HepG2 (cell line): ENCODE data around the gene FOXA3. TPM values are rescaled to one million over a fixed set of nuclear protein-coding genes. Genes with fewer than 3 reads are reported as not detected.

Source experiments
- BRD4 ChIP-seq: sonication (generic); formaldehyde crosslinking; IDR thresholded peaks from 2 replicates; pipeline ENCODE4 v1.4.0; 2020; ENCODE audit warnings: missing genetic modification reagents
- CEBPG ChIP-seq: IDR thresholded peaks from 2 replicates; pipeline ENCODE4 v1.6.1; 2016
- FIP1L1 ChIP-seq: fragments of 200-400 bp; formaldehyde crosslinking; IDR thresholded peaks from 2 replicates; pipeline ENCODE4 v1.6.1; 2018; ENCODE audit warnings: low read depth, mild to moderate bottlenecking, low read length, moderate library complexity, borderline replicate concordance; ENCODE audit not compliant: insufficient read depth
- KLF6 ChIP-seq: IDR thresholded peaks from 2 replicates; pipeline ENCODE4 v1.8.0; 2016; ENCODE audit warnings: missing biosample characterization, missing genetic modification reagents
- MTF1 ChIP-seq: sonication (generic); formaldehyde crosslinking; IDR thresholded peaks from 2 replicates; pipeline ENCODE4 v1.5.0; 2020; ENCODE audit warnings: missing genetic modification reagents
- RFX5 ChIP-seq: IDR thresholded peaks from 2 replicates; pipeline ENCODE4 v1.6.1; 2011; ENCODE audit warnings: low read depth, low read length, improper control_type of control experiment
- TSC22D2 ChIP-seq: sonication (generic); formaldehyde crosslinking; IDR thresholded peaks from 2 replicates; pipeline ENCODE4 v1.5.1; 2020; ENCODE audit warnings: missing genetic modification reagents, mild to moderate bottlenecking, borderline replicate concordance
- ZBTB7B ChIP-seq: sonication (generic); formaldehyde crosslinking; IDR thresholded peaks from 2 replicates; pipeline ENCODE4 v1.4.0; 2020; ENCODE audit warnings: missing genetic modification reagents
- ZNF124 ChIP-seq: sonication (generic); formaldehyde crosslinking; IDR thresholded peaks from 2 replicates; pipeline ENCODE4 v1.4.0; 2020; ENCODE audit warnings: missing genetic modification reagents
- ZNF317 ChIP-seq: sonication (generic); formaldehyde crosslinking; IDR thresholded peaks from 2 replicates; pipeline ENCODE4 v1.5.0; 2020; ENCODE audit warnings: mild to moderate bottlenecking, missing genetic modification reagents
- ZNF326 ChIP-seq: sonication (generic); formaldehyde crosslinking; IDR thresholded peaks from 2 replicates; pipeline ENCODE4 v1.4.0; 2020; ENCODE audit warnings: missing genetic modification reagents, borderline replicate concordance
- ZNF703 ChIP-seq: sonication (generic); formaldehyde crosslinking; IDR thresholded peaks from 2 replicates; pipeline ENCODE4 v1.5.1; 2020; ENCODE audit warnings: missing genetic modification reagents, mild to moderate bottlenecking, moderate library complexity, borderline replicate concordance
- ZNF709 ChIP-seq: sonication (generic); formaldehyde crosslinking; IDR thresholded peaks from 2 replicates; pipeline ENCODE4 v1.5.0; 2020; ENCODE audit warnings: mild to moderate bottlenecking, missing genetic modification reagents
- polyA plus RNA-seq, 8 experiments: library from polyadenylated mRNA; depleted of rRNA in 3 of 8; stranded (reverse) in 7 of 8; unstranded in 1 of 8; fragments of >200 nt; fragmentation: Illumina TruSeq in 4 of 8; extraction: Trizol in 4 of 8; gene quantifications; 2 replicates each; pipeline versions ENCODE4 v1.2.1 to v1.2.3, GENCODE V29; 2011 to 2016; ENCODE audit warnings: low read depth in 4 of 8, missing spikeins in 1 of 8, mixed read lengths in 1 of 8; ENCODE audit not compliant: insufficient read depth in 1 of 8
- total RNA-seq, 5 experiments: library from RNA; depleted of rRNA; stranded (reverse); fragments of >200 nt; fragmentation: Illumina TruSeq; extraction: Trizol; gene quantifications; 2 replicates each; pipeline ENCODE4 v1.2.3, GENCODE V29; 2016; ENCODE audit warnings: low read depth in 1 of 5
- TF ChIP-seq, protein P1 (sequence below), 2 experiments: fragments of 450-650 bp in 1 of 2; sonication (generic) in 1 of 2; formaldehyde crosslinking in 1 of 2; IDR thresholded peaks; 2 replicates each; pipeline versions ENCODE4 v1.6.1 to v1.8.0; 2016 to 2022; ENCODE audit warnings: antibody characterized with exemption in 1 of 2, mild to moderate bottlenecking in 1 of 2, missing genetic modification reagents in 1 of 2
- TF ChIP-seq, protein P2 (sequence below): sonication (generic); formaldehyde crosslinking; IDR thresholded peaks from 2 replicates; pipeline ENCODE4 v1.8.0; 2022; ENCODE audit warnings: mild to moderate bottlenecking, missing genetic modification reagents, moderate library complexity
- TF ChIP-seq, protein P3 (sequence below): sonication (generic); formaldehyde crosslinking; conservative IDR thresholded peaks from 2 replicates; pipeline ENCODE4 v1.4.0; 2020; ENCODE audit warnings: mild to moderate bottlenecking, missing genetic modification reagents, moderate library complexity

The FOXA3 gene
- total and polyA plus RNA-seq, 2 of the 13 experiments (the other 11 are each of a cell fraction or from before 2014, with no cell fraction given): 29.8 to 47.6 TPM

DNA sequence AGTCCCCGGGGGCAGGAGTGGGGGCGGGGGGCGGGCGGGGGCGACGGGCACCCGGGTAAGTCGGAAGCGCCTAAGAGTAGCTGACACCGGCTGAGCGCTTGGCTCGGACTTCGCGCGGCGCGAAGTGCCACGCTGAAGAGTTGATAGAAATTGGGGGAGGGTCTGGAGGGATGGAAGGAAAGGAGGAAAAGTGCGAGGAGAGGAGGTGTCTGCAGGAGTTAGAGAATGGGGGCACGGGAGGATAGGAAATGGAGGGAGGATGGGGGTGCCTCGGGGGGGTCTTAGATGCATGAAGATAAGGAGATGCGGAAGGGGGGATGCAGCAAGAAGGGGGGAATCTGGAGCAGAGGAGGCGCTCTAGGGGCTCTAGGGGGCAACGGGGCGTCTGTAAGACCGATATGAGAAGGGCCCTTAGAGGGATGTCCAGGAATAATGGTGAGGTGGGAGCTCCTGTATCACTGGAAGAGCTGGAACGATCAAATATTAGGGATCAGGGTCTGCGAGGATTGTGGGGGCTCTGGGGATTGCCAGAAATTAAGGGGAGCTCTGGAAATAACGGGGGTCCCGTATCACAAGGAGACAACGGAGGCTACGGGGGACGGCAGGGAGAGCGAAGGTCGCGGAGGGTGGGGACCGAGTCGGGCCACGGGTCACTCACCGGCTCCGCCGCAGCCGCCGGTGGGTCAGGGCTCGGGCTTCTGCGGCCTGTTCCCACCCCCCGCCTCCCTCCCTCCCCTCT is 38.0 kb downstream of the FOXA3 start, which contains the start of gene MYPOP (continued):
- TF ChIP-seq, protein P1, sequence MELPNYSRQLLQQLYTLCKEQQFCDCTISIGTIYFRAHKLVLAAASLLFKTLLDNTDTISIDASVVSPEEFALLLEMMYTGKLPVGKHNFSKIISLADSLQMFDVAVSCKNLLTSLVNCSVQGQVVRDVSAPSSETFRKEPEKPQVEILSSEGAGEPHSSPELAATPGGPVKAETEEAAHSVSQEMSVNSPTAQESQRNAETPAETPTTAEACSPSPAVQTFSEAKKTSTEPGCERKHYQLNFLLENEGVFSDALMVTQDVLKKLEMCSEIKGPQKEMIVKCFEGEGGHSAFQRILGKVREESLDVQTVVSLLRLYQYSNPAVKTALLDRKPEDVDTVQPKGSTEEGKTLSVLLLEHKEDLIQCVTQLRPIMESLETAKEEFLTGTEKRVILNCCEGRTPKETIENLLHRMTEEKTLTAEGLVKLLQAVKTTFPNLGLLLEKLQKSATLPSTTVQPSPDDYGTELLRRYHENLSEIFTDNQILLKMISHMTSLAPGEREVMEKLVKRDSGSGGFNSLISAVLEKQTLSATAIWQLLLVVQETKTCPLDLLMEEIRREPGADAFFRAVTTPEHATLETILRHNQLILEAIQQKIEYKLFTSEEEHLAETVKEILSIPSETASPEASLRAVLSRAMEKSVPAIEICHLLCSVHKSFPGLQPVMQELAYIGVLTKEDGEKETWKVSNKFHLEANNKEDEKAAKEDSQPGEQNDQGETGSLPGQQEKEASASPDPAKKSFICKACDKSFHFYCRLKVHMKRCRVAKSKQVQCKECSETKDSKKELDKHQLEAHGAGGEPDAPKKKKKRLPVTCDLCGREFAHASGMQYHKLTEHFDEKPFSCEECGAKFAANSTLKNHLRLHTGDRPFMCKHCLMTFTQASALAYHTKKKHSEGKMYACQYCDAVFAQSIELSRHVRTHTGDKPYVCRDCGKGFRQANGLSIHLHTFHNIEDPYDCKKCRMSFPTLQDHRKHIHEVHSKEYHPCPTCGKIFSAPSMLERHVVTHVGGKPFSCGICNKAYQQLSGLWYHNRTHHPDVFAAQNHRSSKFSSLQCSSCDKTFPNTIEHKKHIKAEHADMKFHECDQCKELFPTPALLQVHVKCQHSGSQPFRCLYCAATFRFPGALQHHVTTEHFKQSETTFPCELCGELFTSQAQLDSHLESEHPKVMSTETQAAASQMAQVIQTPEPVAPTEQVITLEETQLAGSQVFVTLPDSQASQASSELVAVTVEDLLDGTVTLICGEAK (IDR thresholded peaks at IDR 0.05): no peak
- TF ChIP-seq, protein P1 (CRISPR knock-in tag; IDR thresholded peaks at IDR 0.05): 0 out of 2 replicates have a peak, but pooled peaks have one; percentile 31
- no peak for TF ChIP-seq FIP1L1
- TF ChIP-seq, protein P2, sequence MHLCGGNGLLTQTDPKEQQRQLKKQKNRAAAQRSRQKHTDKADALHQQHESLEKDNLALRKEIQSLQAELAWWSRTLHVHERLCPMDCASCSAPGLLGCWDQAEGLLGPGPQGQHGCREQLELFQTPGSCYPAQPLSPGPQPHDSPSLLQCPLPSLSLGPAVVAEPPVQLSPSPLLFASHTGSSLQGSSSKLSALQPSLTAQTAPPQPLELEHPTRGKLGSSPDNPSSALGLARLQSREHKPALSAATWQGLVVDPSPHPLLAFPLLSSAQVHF (CRISPR knock-in tag): 0 out of 2 replicates have a peak, but pooled peaks have one; percentile 17
- no peak for TF ChIP-seq ZNF703 (CRISPR knock-in tag)
- no peak for TF ChIP-seq MTF1 (CRISPR knock-in tag)
- 0 out of 2 replicates have a peak, but pooled peaks have one; percentile 46 for TF ChIP-seq KLF6 (CRISPR knock-in tag)
- no peak for TF ChIP-seq BRD4
- no peak for TF ChIP-seq TSC22D2 (CRISPR knock-in tag)
- TF ChIP-seq ZBTB7B (CRISPR knock-in tag): no peak
- TF ChIP-seq ZNF326 (CRISPR knock-in tag): no peak
- no peak for TF ChIP-seq ZNF709 (CRISPR knock-in tag)
- TF ChIP-seq ZNF124 (CRISPR knock-in tag): no peak
- TF ChIP-seq ZNF317 (CRISPR knock-in tag): peak; percentile 29; the same call in 1 of the 2 replicates
- no peak for TF ChIP-seq CEBPG (CRISPR knock-in tag)
- no peak for TF ChIP-seq RFX5
- TF ChIP-seq, protein P3, sequence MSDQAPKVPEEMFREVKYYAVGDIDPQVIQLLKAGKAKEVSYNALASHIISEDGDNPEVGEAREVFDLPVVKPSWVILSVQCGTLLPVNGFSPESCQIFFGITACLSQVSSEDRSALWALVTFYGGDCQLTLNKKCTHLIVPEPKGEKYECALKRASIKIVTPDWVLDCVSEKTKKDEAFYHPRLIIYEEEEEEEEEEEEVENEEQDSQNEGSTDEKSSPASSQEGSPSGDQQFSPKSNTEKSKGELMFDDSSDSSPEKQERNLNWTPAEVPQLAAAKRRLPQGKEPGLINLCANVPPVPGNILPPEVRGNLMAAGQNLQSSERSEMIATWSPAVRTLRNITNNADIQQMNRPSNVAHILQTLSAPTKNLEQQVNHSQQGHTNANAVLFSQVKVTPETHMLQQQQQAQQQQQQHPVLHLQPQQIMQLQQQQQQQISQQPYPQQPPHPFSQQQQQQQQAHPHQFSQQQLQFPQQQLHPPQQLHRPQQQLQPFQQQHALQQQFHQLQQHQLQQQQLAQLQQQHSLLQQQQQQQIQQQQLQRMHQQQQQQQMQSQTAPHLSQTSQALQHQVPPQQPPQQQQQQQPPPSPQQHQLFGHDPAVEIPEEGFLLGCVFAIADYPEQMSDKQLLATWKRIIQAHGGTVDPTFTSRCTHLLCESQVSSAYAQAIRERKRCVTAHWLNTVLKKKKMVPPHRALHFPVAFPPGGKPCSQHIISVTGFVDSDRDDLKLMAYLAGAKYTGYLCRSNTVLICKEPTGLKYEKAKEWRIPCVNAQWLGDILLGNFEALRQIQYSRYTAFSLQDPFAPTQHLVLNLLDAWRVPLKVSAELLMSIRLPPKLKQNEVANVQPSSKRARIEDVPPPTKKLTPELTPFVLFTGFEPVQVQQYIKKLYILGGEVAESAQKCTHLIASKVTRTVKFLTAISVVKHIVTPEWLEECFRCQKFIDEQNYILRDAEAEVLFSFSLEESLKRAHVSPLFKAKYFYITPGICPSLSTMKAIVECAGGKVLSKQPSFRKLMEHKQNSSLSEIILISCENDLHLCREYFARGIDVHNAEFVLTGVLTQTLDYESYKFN (CRISPR knock-in tag): no peak
